ENCODE data around the gene LRRC39. TPM values are rescaled to one million over a fixed set of nuclear protein-coding genes. Genes with fewer than 3 reads are reported as not detected.

Gene LRRC39
- total RNA-seq, 1 donor from 2014 or later, result 0.57 TPM

- no peak overlapping the region for H3K27ac ChIP-seq (ENCODE audit: low read depth, low read length)
- no peaks in the 10 kb centered on the region for H3K36me3 Mint-ChIP-seq (ENCODE audit: low read depth, unreplicated experiment)
- no peaks in the 10 kb centered on the region for H4K20me1 ChIP-seq (ENCODE audit: insufficient read depth, low read length)
- H3K4me2 ChIP-seq (ENCODE audit: low read length), result no peak overlapping the region
- no peaks in the 10 kb centered on the region for H3K4me1 Mint-ChIP-seq (ENCODE audit: low read depth, unreplicated experiment)
- H3K79me2 ChIP-seq (ENCODE audit: insufficient read depth, low read length), result no peaks in the 10 kb centered on the region
- no peaks in the 10 kb centered on the region for H3K4me1 ChIP-seq (ENCODE audit: insufficient read depth, low read length)
- H3K4me3 ChIP-seq (ENCODE audit: insufficient read depth, low read depth, low read length), result no peak overlapping the region
- peaks cover 3% of the 10 kb centered on the region for H3K36me3 ChIP-seq (ENCODE audit: insufficient read depth, low read length)
- H3K9me3 ChIP-seq (ENCODE audit: insufficient read depth, low read depth, low read length), result no peaks in the 10 kb centered on the region
- no peaks in the 10 kb centered on the region for H3K27me3 Mint-ChIP-seq (ENCODE audit: low read depth, unreplicated experiment)
- H2AFZ ChIP-seq (ENCODE audit: low read depth, low read length), result no peak overlapping the region
- no peaks in the 10 kb centered on the region for H3K27me3 ChIP-seq (ENCODE audit: insufficient read depth, low read length)
- H3K27ac Mint-ChIP-seq (ENCODE audit: unreplicated experiment), result no peak overlapping the region
- FAIRE-seq, result no peak
- no peak overlapping the region for H3K4me3 Mint-ChIP-seq (ENCODE audit: unreplicated experiment)
- no peak for DNase-seq (ENCODE audit: low read depth)
- TF ChIP-seq EZH2 (IDR thresholded peaks at IDR 0.05; ENCODE audit: insufficient read depth, low read length) (no peak), CTCF (IDR thresholded peaks at IDR 0.05; ENCODE audit: insufficient read depth, low read depth, low read length) (no peak)
- no peak overlapping the region for H3K9ac ChIP-seq (ENCODE audit: low read length)
- H3K9me3 Mint-ChIP-seq (ENCODE audit: unreplicated experiment), result no peaks in the 10 kb centered on the region
These were observed 70.4 kb downstream of the LRRC39 start for GRCh38 chr1:100107696-100108095.

GRCh38 chr1:100101564-100101963, 76.5 kb downstream of the LRRC39 start:
- Histone ChIP-seq H3K27ac (ENCODE audit: low read depth, low read length) (no peak overlapping the region), H3K4me3 (ENCODE audit: insufficient read depth, low read depth, low read length) (no peak overlapping the region), H3K9me3 (ENCODE audit: insufficient read depth, low read depth, low read length) (no peaks in the 10 kb centered on the region), H2AFZ (ENCODE audit: low read depth, low read length) (no peak overlapping the region), H4K20me1 (ENCODE audit: insufficient read depth, low read length) (no peaks in the 10 kb centered on the region), H3K79me2 (ENCODE audit: insufficient read depth, low read length) (no peaks in the 10 kb centered on the region), H3K27me3 (ENCODE audit: insufficient read depth, low read length) (no peaks in the 10 kb centered on the region), H3K4me1 (ENCODE audit: insufficient read depth, low read length) (no peaks in the 10 kb centered on the region), H3K4me2 (ENCODE audit: low read length) (no peak overlapping the region), H3K9ac (ENCODE audit: low read length) (no peak overlapping the region), H3K36me3 (ENCODE audit: insufficient read depth, low read length) (peaks cover 3% of the 10 kb centered on the region)
- H3K27ac Mint-ChIP-seq (ENCODE audit: unreplicated experiment), result no peak overlapping the region
- no peak overlapping the region for H3K4me3 Mint-ChIP-seq (ENCODE audit: unreplicated experiment)
- TF ChIP-seq EZH2 (IDR thresholded peaks at IDR 0.05; ENCODE audit: insufficient read depth, low read length) (no peak), CTCF (IDR thresholded peaks at IDR 0.05; ENCODE audit: insufficient read depth, low read depth, low read length) (no peak)
- no peaks in the 10 kb centered on the region for H3K36me3 Mint-ChIP-seq (ENCODE audit: low read depth, unreplicated experiment)
- no peaks in the 10 kb centered on the region for H3K27me3 Mint-ChIP-seq (ENCODE audit: low read depth, unreplicated experiment)
- H3K4me1 Mint-ChIP-seq (ENCODE audit: low read depth, unreplicated experiment), result peaks cover 4% of the 10 kb centered on the region
- FAIRE-seq, result no peak
- H3K9me3 Mint-ChIP-seq (ENCODE audit: unreplicated experiment), result no peaks in the 10 kb centered on the region
- DNase-seq (ENCODE audit: low read depth), result no peak

DNA sequence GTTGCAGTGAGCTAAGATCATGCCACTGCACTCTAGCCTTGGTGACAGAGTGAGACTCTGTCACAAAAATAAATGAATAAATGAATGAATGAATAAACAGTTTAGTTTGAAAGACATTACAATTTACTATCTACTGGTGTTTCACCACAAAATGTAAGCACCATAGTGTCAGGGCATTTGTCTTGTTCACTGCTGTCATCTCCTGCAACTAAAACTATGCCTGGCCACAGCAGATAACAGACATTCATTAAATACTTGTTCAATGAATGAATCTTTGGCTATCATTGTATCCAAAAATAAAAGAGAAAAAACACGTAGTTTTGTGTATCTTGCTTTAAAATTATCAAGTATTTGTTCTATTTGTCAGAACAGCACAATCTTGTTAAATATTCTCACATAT, 77.9 kb downstream of the LRRC39 start:
- no peaks in the 10 kb centered on the region for H3K27me3 Mint-ChIP-seq (ENCODE audit: low read depth, unreplicated experiment)
- H3K4me3 ChIP-seq (ENCODE audit: insufficient read depth, low read depth, low read length), result no peak overlapping the region
- no peaks in the 10 kb centered on the region for H3K4me1 ChIP-seq (ENCODE audit: insufficient read depth, low read length)
- no peaks in the 10 kb centered on the region for H3K27me3 ChIP-seq (ENCODE audit: insufficient read depth, low read length)
- DNase-seq (ENCODE audit: low read depth) (peak; percentile 91), FAIRE-seq (peak; percentile 66)
- H3K36me3 ChIP-seq (ENCODE audit: insufficient read depth, low read length), result peaks cover 3% of the 10 kb centered on the region
- H3K27ac Mint-ChIP-seq (ENCODE audit: unreplicated experiment), result no peak overlapping the region
- no peak overlapping the region for H3K27ac ChIP-seq (ENCODE audit: low read depth, low read length)
- H2AFZ ChIP-seq (ENCODE audit: low read depth, low read length), result no peak overlapping the region
- H3K9me3 ChIP-seq (ENCODE audit: insufficient read depth, low read depth, low read length), result no peaks in the 10 kb centered on the region
- no peaks in the 10 kb centered on the region for H3K9me3 Mint-ChIP-seq (ENCODE audit: unreplicated experiment)
- H3K4me3 Mint-ChIP-seq (ENCODE audit: unreplicated experiment), result no peak overlapping the region
- no peaks in the 10 kb centered on the region for H4K20me1 ChIP-seq (ENCODE audit: insufficient read depth, low read length)
- TF ChIP-seq CTCF (IDR thresholded peaks at IDR 0.05; ENCODE audit: insufficient read depth, low read depth, low read length) (no peak), EZH2 (IDR thresholded peaks at IDR 0.05; ENCODE audit: insufficient read depth, low read length) (no peak)
- no peaks in the 10 kb centered on the region for H3K79me2 ChIP-seq (ENCODE audit: insufficient read depth, low read length)
- peaks cover 4% of the 10 kb centered on the region for H3K4me1 Mint-ChIP-seq (ENCODE audit: low read depth, unreplicated experiment)
- peak overlapping the region; percentile 28 for H3K4me2 ChIP-seq (ENCODE audit: low read length)
- no peak overlapping the region for H3K9ac ChIP-seq (ENCODE audit: low read length)
- H3K36me3 Mint-ChIP-seq (ENCODE audit: low read depth, unreplicated experiment), result peaks cover 4% of the 10 kb centered on the region

Other genes starting within 250 kb of the LRRC39 start
- gene SLC35A3, start 208.3 kb downstream of the LRRC39 start, total RNA-seq, result 16.6 and 20.5 TPM in 2 replicates
- gene SASS6, start 45.3 kb downstream of the LRRC39 start, total RNA-seq, result 3.6 and 3.7 TPM in 2 replicates
- gene TRMT13, start 45.1 kb downstream of the LRRC39 start, total RNA-seq, result 9.6 and 11.7 TPM in 2 replicates
- gene DBT, start 71.6 kb upstream of the LRRC39 start, total RNA-seq, result 14.2 and 14.7 TPM in 2 replicates
- gene RTCA, start 88.0 kb upstream of the LRRC39 start, total RNA-seq, result 73.9 and 78.0 TPM in 2 replicates
- 4.9 and 6.3 TPM in 2 replicates for gene CDC14A, start 174.2 kb upstream of the LRRC39 start, total RNA-seq